ENCODE measurements around the gene AQP12A.

DNA sequence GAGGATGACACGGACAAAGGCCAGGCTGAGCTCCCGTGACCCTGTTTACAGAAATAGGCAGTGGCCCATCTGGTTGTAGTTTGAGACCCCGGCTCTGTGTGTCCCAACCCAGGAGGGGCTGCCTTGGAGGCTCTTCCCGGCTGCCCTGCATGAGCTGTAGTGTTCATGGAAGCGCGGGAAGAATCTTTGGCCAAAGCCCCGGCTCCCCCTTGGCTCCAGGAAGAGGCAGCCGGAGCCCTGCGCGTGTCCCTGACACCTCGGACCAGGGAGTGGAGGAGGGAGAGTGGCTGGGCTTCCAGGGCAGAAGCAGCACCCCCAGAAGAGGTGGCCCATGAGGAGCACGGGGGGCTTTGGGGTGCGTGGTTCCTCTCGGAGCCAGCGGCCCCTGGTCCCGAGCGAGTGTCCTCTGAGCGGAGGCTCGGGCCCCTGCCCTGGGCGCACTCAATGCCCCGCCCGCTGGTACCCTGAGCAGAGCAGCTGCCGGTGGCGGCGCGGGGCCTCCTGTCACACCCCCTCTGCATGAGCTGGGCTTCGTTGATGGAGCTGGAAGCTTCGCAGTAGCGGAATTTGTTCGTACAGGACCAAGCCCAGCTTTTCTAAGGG lies 44.7 kb upstream of the AQP12A start:
- TF ChIP-seq TAF1 (IDR thresholded peaks at IDR 0.05; ENCODE audit: borderline replicate concordance, insufficient read depth, low read length) (no peak), POLR2AphosphoS5 (IDR thresholded peaks at IDR 0.05; ENCODE audit: low read depth, low read length) (no peak)
